Measurements from ENCODE around the gene DYRK1A.

DYRK1A gene

GRCh38 chr21:37419228-37419906 lies 52.8 kb downstream of the DYRK1A start:
- DNase-seq (ENCODE audit: low read depth, low spot score), result no peak

- no peak for DNase-seq (ENCODE audit: low read depth, low spot score)
Observed at GRCh38 chr21:37421306-37421705, 54.7 kb downstream of the DYRK1A start.

GRCh38 chr21:37422382-37422781 lies 55.8 kb downstream of the DYRK1A start:
- no peak for DNase-seq (ENCODE audit: low read depth, low spot score)

- DNase-seq (ENCODE audit: low read depth, low spot score), result no peak
Observed at GRCh38 chr21:37423103-37423502, 56.5 kb downstream of the DYRK1A start.

GRCh38 chr21:37424396-37424795 lies 57.8 kb downstream of the DYRK1A start:
- DNase-seq (ENCODE audit: low read depth, low spot score), result no peak

GRCh38 chr21:37425001-37425400 lies 58.4 kb downstream of the DYRK1A start:
- DNase-seq (ENCODE audit: low read depth, low spot score), result no peak

GRCh38 chr21:37425684-37426083 lies 59.1 kb downstream of the DYRK1A start:
- no peak for DNase-seq (ENCODE audit: low read depth, low spot score)

GRCh38 chr21:37427221-37427620 lies 60.6 kb downstream of the DYRK1A start:
- DNase-seq (ENCODE audit: low read depth, low spot score), result no peak

- no peak for DNase-seq (ENCODE audit: low read depth, low spot score)
Observed at GRCh38 chr21:37429356-37429755, 62.8 kb downstream of the DYRK1A start.

- DNase-seq (ENCODE audit: low read depth, low spot score), result no peak
Observed at GRCh38 chr21:37430184-37430821, 63.7 kb downstream of the DYRK1A start.

GRCh38 chr21:37431243-37431642 lies 64.7 kb downstream of the DYRK1A start:
- no peak for DNase-seq (ENCODE audit: low read depth, low spot score)

GRCh38 chr21:37432710-37433455 lies 66.3 kb downstream of the DYRK1A start:
- DNase-seq (ENCODE audit: low read depth, low spot score), result no peak

GRCh38 chr21:37433456-37433840 lies 66.9 kb downstream of the DYRK1A start:
- DNase-seq (ENCODE audit: low read depth, low spot score), result no peak

- DNase-seq (ENCODE audit: low read depth, low spot score), result no peak
Observed at GRCh38 chr21:37435120-37435519, 68.5 kb downstream of the DYRK1A start.

GRCh38 chr21:37435711-37436110 lies 69.1 kb downstream of the DYRK1A start:
- DNase-seq (ENCODE audit: low read depth, low spot score), result no peak

- no peak for DNase-seq (ENCODE audit: low read depth, low spot score)
Observed at GRCh38 chr21:37436174-37436573, 69.6 kb downstream of the DYRK1A start.

GRCh38 chr21:37437376-37438080 lies 71.0 kb downstream of the DYRK1A start:
- no peak for DNase-seq (ENCODE audit: low read depth, low spot score)

GRCh38 chr21:37443683-37444082 lies 77.1 kb downstream of the DYRK1A start:
- no peak for DNase-seq (ENCODE audit: low read depth, low spot score)

- no peak for DNase-seq (ENCODE audit: low read depth, low spot score)
Observed at GRCh38 chr21:37445228-37445627, 78.7 kb downstream of the DYRK1A start.

GRCh38 chr21:37446552-37446951 lies 80.0 kb downstream of the DYRK1A start:
- no peak for DNase-seq (ENCODE audit: low read depth, low spot score)

- no peak for DNase-seq (ENCODE audit: low read depth, low spot score)
Observed at GRCh38 chr21:37447288-37447936, 80.8 kb downstream of the DYRK1A start.
